ENCODE data around the gene SND1.

DNA sequence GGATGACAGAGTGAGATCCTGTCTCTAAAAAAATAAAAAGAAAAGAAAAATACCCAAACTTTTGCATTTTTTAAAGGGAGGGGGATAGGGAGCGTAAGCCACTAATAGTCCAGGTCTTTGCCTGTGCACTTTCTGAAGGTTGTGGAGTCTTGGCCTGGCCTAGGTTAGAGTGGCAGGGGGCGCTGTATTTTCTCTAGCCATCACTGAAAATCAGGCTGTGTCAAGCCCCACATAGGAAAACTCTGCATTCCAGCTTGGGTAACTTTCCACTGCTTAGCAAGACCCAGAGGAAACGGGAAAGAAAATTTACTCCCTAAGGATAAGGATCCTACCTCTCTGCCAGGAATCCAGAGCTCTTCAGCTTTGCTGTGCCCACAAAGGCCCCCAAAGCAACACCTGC lies 23.5 kb upstream of the SND1 start:
- no peak for TF ChIP-seq EP300 (IDR thresholded peaks at IDR 0.05; ENCODE audit: low read depth)
- no peak for TF ChIP-seq POLR2A (IDR thresholded peaks at IDR 0.05)

Data from transverse colon (tissue), 1 donor.